Heart right ventricle (tissue), 16 donors: Measurements from ENCODE around the gene QRFP. TPM values are rescaled to one million over a fixed set of nuclear protein-coding genes. Genes with fewer than 3 reads are reported as not detected.

Experiments
- ATAC-seq, 8 donors: fragments of 200-7000 bp; cut with Tn5 transposase; one replicate each; pipeline ENCODE4 v1.9.1; 2020; ENCODE audit warnings: mild to moderate bottlenecking in 8 of 8, moderate library complexity in 8 of 8, moderate number of reproducible peaks in 1 of 8
- DNase-seq, 2 donors: peaks; one replicate each; pipeline ENCODE4 v3.0.0-alpha.2; 2020
- H3K27ac ChIP-seq, 10 donors: fragments of 200-600 bp; sonication (generic) in 2 of 10; one replicate each; pipeline versions ENCODE4 v1.5.0 to v1.8.0; 2020 to 2022; ENCODE audit warnings: mild to moderate bottlenecking in 3 of 10
- H3K27me3 ChIP-seq, 7 donors: fragments of 200-600 bp; one replicate each; pipeline ENCODE4 v1.8.0; 2021 to 2022; ENCODE audit warnings: mild to moderate bottlenecking in 2 of 7
- H3K36me3 ChIP-seq, 9 donors: fragments of 200-600 bp; sonication (generic) in 1 of 9; one replicate each; pipeline versions ENCODE4 v1.5.0 to v1.8.0; 2020 to 2022; ENCODE audit warnings: mild to moderate bottlenecking in 2 of 9
- H3K4me1 ChIP-seq, 9 donors: fragments of 200-600 bp; sonication (generic) in 1 of 9; one replicate each; pipeline versions ENCODE4 v1.5.0 to v1.8.0; 2020 to 2022; ENCODE audit warnings: mild to moderate bottlenecking in 4 of 9
- H3K4me3 ChIP-seq, 10 donors: fragments of 200-600 bp; sonication (generic) in 2 of 10; one replicate each; pipeline versions ENCODE4 v1.5.0 to v1.8.0; 2020 to 2022; ENCODE audit warnings: mild to moderate bottlenecking in 7 of 10, moderate library complexity in 2 of 10
- H3K9me3 ChIP-seq, 11 donors: fragments of 200-600 bp in 10 of 11; sonication (generic) in 2 of 11; one replicate each; pipeline versions ENCODE4 v1.5.0 to v1.8.0; 2013 to 2022; ENCODE audit warnings: mild to moderate bottlenecking in 2 of 11, control low read depth in 1 of 11, moderate library complexity in 1 of 11
- WGBS, 2 donors: extraction: QIAGEN DNeasy Blood & Tissue Kit; methylation state at CpG; one replicate each; pipeline ENCODE4 v1.1.7; 2013; ENCODE audit warnings: inconsistent platforms in 1 of 2; 5-methylcytosine and 5-hydroxymethylcytosine counted together
- intact Hi-C, 10 donors: fragments of 100-400 bp; cut with DNase I; formaldehyde crosslinking; loops; one replicate each; pipeline versions ENCODE4 v1.11.1 to v1.14.2; 2022
- polyA plus RNA-seq, 2 donors: library from polyadenylated mRNA; stranded (reverse); fragments of 200-250 nt; gene quantifications; one replicate each; pipeline ENCODE4 v1.2.3, GENCODE V29; 2013
- total RNA-seq, 10 donors: library from RNA; stranded (reverse); fragmentation: NEBNext Ultra II Directional in 3 of 10; extraction: Animal tissue kit (Norgen Biotek cat#: 25700) in 3 of 10; gene quantifications; one replicate each; pipeline versions ENCODE4 v1.2.1 to v1.2.4, GENCODE V29; 2021 to 2023
- TF ChIP-seq, protein P1 (sequence below), 9 donors: fragments of 200-600 bp; sonication (generic) in 2 of 9; IDR thresholded peaks; one replicate each; pipeline versions ENCODE4 v1.5.0 to v1.8.0; 2021 to 2022; ENCODE audit warnings: antibody characterized with exemption in 9 of 9, mild to moderate bottlenecking in 5 of 9, moderate library complexity in 1 of 9
- donor health status: Arrhythmogenic right ventricular cardiomyopathy.
- donor health status: ischemic (EF 13 %, LVEDD 7.1; RV severe dilation, severe dysfunction).
- donor health status: healthy with polysubstance abuse.
- donor health status: DM: no; HTN: yes; CAD: no.
- donor health status: DM: no; HTN: no; CAD: no.
- donor health status: ischemic (EF 25% LVEDD 6.9; RV normal size, moderate dysfunction).
- donor health status: ischemic (EF 25% LVEDD 5.7; RV mildly dilated, moderate dysfunction).
- donor health status: healthy.
- donor health status: DM: yes; HTN: yes; CAD: no.
- donor health status: Ischemic cardiomyopathy.
- donor health status: ischemic (EF 35%, LVEDD 5.7; RV mildly dilated, moderate dysfunction).
- donor health status: nonischemic (EF 11% LVEDD 7.7; RV severe dilation, severe dysfunction).
- donor health status: DM: yes; HTN: yes; CAD: no.
- donor health status: PGD.
- donor health status: ischemic (EF 29% LVEDD 5.4; RV normal size, mild dysfunction).
- donor health status: nonischemic (EF 23%, LVEDD 6.1; RV moderate dilation, normal function).

Gene QRFP
- total and polyA plus RNA-seq, 12 donors, result 0.06 TPM; not detected in 11

DNA sequence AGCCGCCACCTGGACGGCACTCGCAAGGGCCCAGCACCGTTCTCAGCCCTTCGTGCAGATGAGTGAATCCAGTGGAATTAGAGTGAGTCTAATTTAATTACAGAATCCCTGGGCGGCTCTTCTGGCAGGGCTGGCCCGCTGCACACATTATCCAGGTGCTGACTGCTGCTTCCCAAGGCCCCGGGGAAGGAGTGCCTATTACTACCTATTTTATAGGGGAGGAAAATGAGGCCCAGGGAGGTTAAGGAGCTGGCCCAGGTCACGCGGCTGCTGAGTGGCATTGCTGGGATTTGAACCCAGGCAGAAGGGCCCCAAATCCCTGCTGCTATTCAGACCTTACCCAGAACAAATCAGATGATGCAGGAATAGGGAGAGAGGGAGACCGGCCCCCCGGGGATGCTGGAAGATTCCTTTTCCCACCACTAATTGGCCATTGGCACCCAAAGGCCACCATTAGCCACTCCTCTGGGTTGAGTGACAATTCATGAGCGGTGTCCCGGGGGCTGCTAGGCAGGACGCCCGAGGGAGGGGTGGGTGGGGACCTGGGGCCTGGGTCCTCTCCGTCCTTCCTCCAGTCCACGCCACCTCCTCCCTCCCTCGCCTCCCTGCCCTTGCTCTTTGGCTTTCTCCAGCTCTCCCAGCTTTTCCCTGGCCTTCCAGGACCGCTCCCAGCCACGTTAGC is 10.3 kb upstream of the QRFP start:
- DNase-seq, result no peak
- Histone ChIP-seq H3K36me3 (no peaks in the 10 kb centered on the region), H3K27me3 (peaks cover 0 to 37% (median 18%) of the 10 kb centered on the region in 7 donors), H3K9me3 (no peaks in the 10 kb centered on the region), H3K4me1 (no peaks in the 10 kb centered on the region), H3K27ac (no peak overlapping the region), H3K4me3 (no peak overlapping the region)
- WGBS, 2 donors, result 82 to 83% methylated on average over 21 of the region's 21 CpGs
- TF ChIP-seq, protein P1, sequence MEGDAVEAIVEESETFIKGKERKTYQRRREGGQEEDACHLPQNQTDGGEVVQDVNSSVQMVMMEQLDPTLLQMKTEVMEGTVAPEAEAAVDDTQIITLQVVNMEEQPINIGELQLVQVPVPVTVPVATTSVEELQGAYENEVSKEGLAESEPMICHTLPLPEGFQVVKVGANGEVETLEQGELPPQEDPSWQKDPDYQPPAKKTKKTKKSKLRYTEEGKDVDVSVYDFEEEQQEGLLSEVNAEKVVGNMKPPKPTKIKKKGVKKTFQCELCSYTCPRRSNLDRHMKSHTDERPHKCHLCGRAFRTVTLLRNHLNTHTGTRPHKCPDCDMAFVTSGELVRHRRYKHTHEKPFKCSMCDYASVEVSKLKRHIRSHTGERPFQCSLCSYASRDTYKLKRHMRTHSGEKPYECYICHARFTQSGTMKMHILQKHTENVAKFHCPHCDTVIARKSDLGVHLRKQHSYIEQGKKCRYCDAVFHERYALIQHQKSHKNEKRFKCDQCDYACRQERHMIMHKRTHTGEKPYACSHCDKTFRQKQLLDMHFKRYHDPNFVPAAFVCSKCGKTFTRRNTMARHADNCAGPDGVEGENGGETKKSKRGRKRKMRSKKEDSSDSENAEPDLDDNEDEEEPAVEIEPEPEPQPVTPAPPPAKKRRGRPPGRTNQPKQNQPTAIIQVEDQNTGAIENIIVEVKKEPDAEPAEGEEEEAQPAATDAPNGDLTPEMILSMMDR (IDR thresholded peaks at IDR 0.05), result no peak
- intact Hi-C loops, result no loop called here
- no peak for ATAC-seq

DNA sequence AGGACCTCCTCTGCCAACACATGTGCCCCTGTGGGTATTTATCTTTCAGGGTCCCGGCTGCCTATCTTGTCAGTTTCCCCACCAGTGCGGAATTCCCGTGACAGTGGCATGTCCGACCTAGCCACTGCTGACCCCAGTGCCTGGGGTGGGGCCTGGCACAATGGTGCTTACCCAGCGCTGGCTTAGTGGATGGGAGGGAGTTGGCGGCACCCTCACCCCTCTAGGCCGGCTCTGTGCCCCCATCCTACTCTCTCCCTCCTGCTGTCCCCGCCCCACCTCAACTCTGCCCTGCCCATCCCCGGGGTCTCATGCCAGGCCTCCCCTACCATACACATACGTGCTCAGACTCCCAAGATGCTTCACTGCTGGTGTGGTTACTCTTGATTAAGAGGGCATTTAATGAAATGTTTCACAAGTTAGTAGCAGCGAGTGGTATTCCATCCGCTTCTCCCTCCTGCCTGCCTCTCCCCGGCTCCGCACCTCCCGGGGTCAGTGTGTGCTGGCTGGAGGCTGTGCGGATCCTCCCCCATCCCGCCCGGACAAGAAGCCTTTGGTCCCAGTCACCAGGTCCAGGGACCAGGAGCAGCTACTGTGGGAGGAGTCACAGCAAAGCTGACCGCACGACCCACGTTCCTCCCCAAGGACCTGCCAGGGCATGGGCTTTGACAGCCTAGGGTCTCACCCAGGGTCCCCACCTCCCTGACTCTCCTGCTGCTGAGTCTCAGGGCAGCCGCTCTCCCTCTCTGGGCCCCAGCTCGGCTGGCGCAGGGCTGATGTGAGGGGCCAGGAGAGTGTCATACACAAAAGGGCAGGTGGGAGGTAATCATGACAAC is 9.5 kb upstream of the QRFP start:
- TF ChIP-seq, protein P1 (IDR thresholded peaks at IDR 0.05), result no peak
- H3K4me3 ChIP-seq, result no peak overlapping the region
- WGBS, 2 donors, result 73 to 78% methylated on average over 24 of the region's 24 CpGs
- H3K9me3 ChIP-seq, result no peaks in the 10 kb centered on the region
- ATAC-seq (no peak), DNase-seq (no peak)
- H3K36me3 ChIP-seq, result no peaks in the 10 kb centered on the region
- intact Hi-C loops, result no loop called here
- no peak overlapping the region for H3K27ac ChIP-seq
- H3K4me1 ChIP-seq, result no peaks in the 10 kb centered on the region
- H3K27me3 ChIP-seq, result peaks cover 0 to 38% (median 15%) of the 10 kb centered on the region in 7 donors

DNA sequence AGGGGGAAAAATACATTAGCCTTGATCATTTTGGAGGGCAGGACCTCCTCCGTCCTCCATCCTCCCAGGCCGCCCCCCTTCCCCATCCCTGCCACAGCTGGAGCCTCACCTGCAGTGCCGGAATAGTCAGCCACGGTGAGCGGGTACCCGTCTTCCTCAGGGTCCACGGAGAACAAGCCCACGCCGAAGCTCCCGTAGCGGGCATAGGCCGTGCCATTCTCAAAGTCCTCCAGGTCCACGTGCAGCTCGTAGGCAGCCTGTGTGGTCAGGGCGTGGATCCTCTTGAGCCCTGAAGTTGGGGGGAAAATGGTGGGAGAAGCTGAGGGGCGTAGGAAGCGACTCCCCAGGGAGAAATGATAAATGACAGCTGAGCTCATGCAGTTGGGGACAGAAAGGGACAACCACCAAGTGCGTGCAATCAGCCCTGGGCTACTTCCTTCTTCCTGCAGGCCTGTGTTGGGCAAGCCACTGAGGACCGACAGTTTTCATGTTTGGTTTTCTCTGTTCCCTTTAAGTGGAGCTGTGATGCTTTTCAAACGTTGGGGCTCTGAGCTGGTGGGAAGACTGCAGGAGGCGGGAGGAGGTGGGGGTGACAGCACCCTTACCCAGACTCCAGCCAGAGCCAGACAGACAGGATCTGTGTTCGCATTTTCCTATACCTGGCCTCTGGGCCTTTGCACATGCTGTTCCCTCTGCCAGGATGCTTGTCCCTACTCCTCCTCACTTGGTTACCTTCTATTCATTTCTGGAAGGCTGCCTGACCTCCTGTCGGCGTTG is 8.7 kb upstream of the QRFP start:
- ATAC-seq (no peak), DNase-seq (no peak)
- H3K27me3 ChIP-seq, result peaks cover 0 to 44% (median 23%) of the 10 kb centered on the region in 7 donors

More for the DNA sequence above, 8.7 kb upstream of the QRFP start:
- TF ChIP-seq, protein P1 (IDR thresholded peaks at IDR 0.05), result no peak
- Histone ChIP-seq H3K27ac (no peak overlapping the region), H3K4me3 (no peak overlapping the region), H3K36me3 (no peaks in the 10 kb centered on the region), H3K9me3 (no peaks in the 10 kb centered on the region), H3K4me1 (no peaks in the 10 kb centered on the region)
- 92 to 95% methylated on average over 24 of the region's 24 CpGs for WGBS, 2 donors
- intact Hi-C loops, result no loop called here
